Subcutaneous abdominal adipose tissue (tissue), 5 donors: ENCODE data around the gene BCL11A.

Source experiments
- H3K27ac ChIP-seq: one replicate; pipeline ENCODE4 v1.7.0; 2013; ENCODE audit warnings: low read depth, mild to moderate bottlenecking, inconsistent platforms, low read length, moderate library complexity
- H3K27me3 ChIP-seq, 5 donors: one replicate each; pipeline ENCODE4 v1.7.0; 2013; ENCODE audit warnings: low read length in 5 of 5, inconsistent platforms in 1 of 5; ENCODE audit not compliant: control insufficient read depth in 5 of 5, insufficient read depth in 4 of 5
- H3K36me3 ChIP-seq, 5 donors: one replicate each; pipeline ENCODE4 v1.7.0; 2013; ENCODE audit warnings: low read length in 5 of 5; ENCODE audit not compliant: control insufficient read depth in 5 of 5, insufficient read depth in 5 of 5
- H3K4me1 ChIP-seq, 5 donors: one replicate each; pipeline ENCODE4 v1.7.0; 2013; ENCODE audit warnings: low read length in 5 of 5, mild to moderate bottlenecking in 3 of 5, moderate library complexity in 1 of 5; ENCODE audit not compliant: control insufficient read depth in 5 of 5, insufficient read depth in 5 of 5
- H3K4me3 ChIP-seq, 5 donors: one replicate each; pipeline ENCODE4 v1.7.0; 2013; ENCODE audit warnings: low read length in 5 of 5, low read depth in 1 of 5
- H3K9ac ChIP-seq, 5 donors: one replicate each; pipeline ENCODE4 v1.7.0; 2013; ENCODE audit warnings: low read length in 5 of 5, mild to moderate bottlenecking in 4 of 5, moderate library complexity in 3 of 5
- H3K9me3 ChIP-seq, 5 donors: one replicate each; pipeline ENCODE4 v1.7.0; 2013; ENCODE audit warnings: low read length in 5 of 5; ENCODE audit not compliant: control insufficient read depth in 5 of 5
- donor health status: healthy.
- donor health status: healthy.
- donor health status: healthy.
- donor health status: healthy.
- donor health status: healthy.

The BCL11A gene

DNA sequence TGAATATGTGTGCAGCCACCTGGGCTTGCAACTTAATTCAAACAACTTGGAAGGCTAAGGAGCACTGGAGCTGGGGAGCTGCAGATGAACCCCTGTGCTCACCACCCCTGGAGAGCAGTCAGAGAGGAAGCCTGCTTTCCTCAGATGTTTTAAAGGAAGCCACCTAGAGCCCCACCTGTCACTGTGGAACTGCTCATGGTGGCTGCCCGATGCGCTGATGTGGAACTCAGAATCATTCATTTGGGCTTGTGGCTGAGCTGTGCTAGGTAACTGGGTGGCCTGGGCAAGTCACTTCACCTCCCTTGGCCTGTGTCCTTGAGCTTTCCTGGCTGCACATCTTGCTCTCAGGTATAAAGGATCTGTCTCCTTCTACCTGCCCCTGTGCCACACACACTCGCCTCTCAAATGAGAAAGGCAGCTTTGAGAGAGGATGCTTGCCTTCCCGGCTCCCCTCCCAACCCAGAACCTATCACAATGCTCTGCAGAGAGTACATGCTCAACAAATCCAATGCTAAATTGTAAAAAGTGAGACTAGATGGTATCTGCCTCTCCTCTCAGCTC, 41.3 kb downstream of the BCL11A start:
- Histone ChIP-seq H3K27me3 (peaks cover 8 to 16% (median 10%) of the 10 kb centered on the region in 5 donors), H3K27ac (no peak overlapping the region), H3K4me1 (peaks cover 0 to 7% (median 4%) of the 10 kb centered on the region in 5 donors), H3K36me3 (no peaks in the 10 kb centered on the region), H3K4me3 (no peak overlapping the region), H3K9me3 (no peaks in the 10 kb centered on the region), H3K9ac (no peak overlapping the region)

DNA sequence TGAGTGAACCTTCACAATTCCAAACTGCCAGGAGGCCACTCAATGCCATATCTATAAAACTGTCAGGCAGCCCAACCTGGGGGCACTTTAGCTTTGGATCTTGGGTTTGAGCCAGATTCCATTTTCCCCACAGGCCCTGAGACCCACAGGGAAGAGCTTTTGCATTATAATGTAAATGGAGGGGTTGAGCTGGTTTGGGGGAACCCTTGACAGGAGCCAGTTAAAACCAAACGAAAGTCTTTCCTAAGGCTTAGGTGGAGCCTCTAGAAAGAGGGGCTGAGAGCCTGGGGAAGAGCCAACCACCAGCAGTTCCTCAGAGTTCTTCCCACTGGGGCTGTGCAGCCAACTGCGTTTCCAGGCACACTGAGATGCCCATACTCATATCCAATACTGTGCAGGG, 42.7 kb downstream of the BCL11A start:
- Histone ChIP-seq H3K4me3 (no peak overlapping the region), H3K27me3 (peaks cover 8 to 16% (median 14%) of the 10 kb centered on the region in 5 donors), H3K27ac (no peak overlapping the region), H3K9me3 (no peaks in the 10 kb centered on the region), H3K36me3 (no peaks in the 10 kb centered on the region), H3K4me1 (no peaks in the 10 kb centered on the region), H3K9ac (no peak overlapping the region)

GRCh38 chr2:60509066-60509465, 44.4 kb downstream of the BCL11A start:
- Histone ChIP-seq H3K36me3 (no peaks in the 10 kb centered on the region), H3K9ac (no peak overlapping the region), H3K4me1 (no peaks in the 10 kb centered on the region), H3K4me3 (no peak overlapping the region), H3K9me3 (no peaks in the 10 kb centered on the region), H3K27ac (no peak overlapping the region), H3K27me3 (peaks cover 8 to 15% (median 14%) of the 10 kb centered on the region in 5 donors)

GRCh38 chr2:60508339-60508917, 45.0 kb downstream of the BCL11A start:
- Histone ChIP-seq H3K36me3 (no peaks in the 10 kb centered on the region), H3K4me1 (no peaks in the 10 kb centered on the region), H3K9ac (no peak overlapping the region), H3K27ac (no peak overlapping the region), H3K9me3 (no peaks in the 10 kb centered on the region), H3K4me3 (no peak overlapping the region), H3K27me3 (peaks cover 6 to 12% (median 10%) of the 10 kb centered on the region in 5 donors)

GRCh38 chr2:60507211-60507965, 46.1 kb downstream of the BCL11A start:
- peaks cover 3 to 10% (median 10%) of the 10 kb centered on the region in 5 donors for H3K27me3 ChIP-seq
- H3K4me1 ChIP-seq, result no peaks in the 10 kb centered on the region
- no peak overlapping the region for H3K9ac ChIP-seq
- H3K27ac ChIP-seq, result no peak overlapping the region
- H3K4me3 ChIP-seq, result no peak overlapping the region
- no peaks in the 10 kb centered on the region for H3K36me3 ChIP-seq
- no peaks in the 10 kb centered on the region for H3K9me3 ChIP-seq

DNA sequence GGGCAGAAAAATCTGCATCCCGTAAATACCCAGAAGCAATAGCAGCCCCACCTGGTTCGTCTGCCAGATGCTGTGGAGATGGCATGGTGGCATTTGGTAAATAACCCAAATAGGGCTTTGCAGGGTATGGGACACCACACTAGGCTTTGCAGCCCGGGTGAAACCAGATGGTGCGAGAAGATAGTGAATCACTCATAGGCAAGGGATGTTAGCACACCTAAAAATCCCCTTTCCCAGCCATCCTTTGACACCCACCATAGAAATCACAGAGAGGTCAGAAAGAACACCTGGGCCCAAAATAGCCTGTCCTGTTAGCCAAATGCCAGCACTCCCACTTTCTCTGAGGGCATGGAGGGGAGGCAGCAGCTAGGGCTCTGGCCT, 47.6 kb downstream of the BCL11A start:
- H3K9me3 ChIP-seq, result no peaks in the 10 kb centered on the region
- H3K9ac ChIP-seq, result no peak overlapping the region
- H3K27ac ChIP-seq, result no peak overlapping the region
- no peak overlapping the region for H3K4me3 ChIP-seq
- no peaks in the 10 kb centered on the region for H3K4me1 ChIP-seq
- H3K27me3 ChIP-seq, result peaks cover 3 to 10% (median 5%) of the 10 kb centered on the region in 5 donors
- no peaks in the 10 kb centered on the region for H3K36me3 ChIP-seq

GRCh38 chr2:60505240-60505879, 48.1 kb downstream of the BCL11A start:
- H3K27me3 ChIP-seq, result peaks cover 3 to 10% (median 5%) of the 10 kb centered on the region in 5 donors
- H3K27ac ChIP-seq, result no peak overlapping the region
- no peaks in the 10 kb centered on the region for H3K4me1 ChIP-seq
- no peaks in the 10 kb centered on the region for H3K9me3 ChIP-seq
- no peak overlapping the region for H3K9ac ChIP-seq
- no peaks in the 10 kb centered on the region for H3K36me3 ChIP-seq
- H3K4me3 ChIP-seq, result no peak overlapping the region

- Histone ChIP-seq H3K36me3 (no peaks in the 10 kb centered on the region), H3K27ac (no peak overlapping the region), H3K4me1 (no peaks in the 10 kb centered on the region), H3K4me3 (no peak overlapping the region), H3K27me3 (peaks cover 4 to 8% (median 6%) of the 10 kb centered on the region in 5 donors), H3K9ac (no peak overlapping the region), H3K9me3 (no peaks in the 10 kb centered on the region)
Observed at GRCh38 chr2:60504049-60504448, 49.4 kb downstream of the BCL11A start.

DNA sequence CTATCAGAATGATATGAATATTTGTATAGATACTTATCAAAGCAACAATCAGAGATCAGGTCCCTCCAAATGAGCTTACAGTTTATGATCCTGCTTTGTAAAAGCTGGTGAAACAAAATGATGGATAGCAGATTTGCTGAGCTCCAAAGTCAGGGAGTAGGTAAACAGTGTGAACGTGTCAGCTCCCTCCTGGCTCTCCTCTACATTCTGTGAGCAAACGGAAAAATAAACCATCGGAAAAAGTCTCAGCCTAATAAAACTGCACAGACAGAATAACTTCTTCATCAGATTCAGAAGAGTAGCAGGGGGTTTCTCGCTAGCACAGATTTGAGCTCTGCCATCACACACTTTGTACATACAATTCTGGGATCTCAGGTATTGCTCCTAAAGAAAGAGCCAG, 51.3 kb downstream of the BCL11A start:
- Histone ChIP-seq H3K27ac (no peak overlapping the region), H3K27me3 (peaks cover 4 to 7% (median 5%) of the 10 kb centered on the region in 5 donors), H3K9me3 (no peaks in the 10 kb centered on the region), H3K9ac (no peak overlapping the region), H3K36me3 (no peaks in the 10 kb centered on the region), H3K4me1 (no peaks in the 10 kb centered on the region), H3K4me3 (no peak overlapping the region)

GRCh38 chr2:60500861-60501260, 52.6 kb downstream of the BCL11A start:
- Histone ChIP-seq H3K9me3 (no peaks in the 10 kb centered on the region), H3K27ac (no peak overlapping the region)

More at GRCh38 chr2:60500861-60501260, 52.6 kb downstream of the BCL11A start:
- Histone ChIP-seq H3K36me3 (no peaks in the 10 kb centered on the region), H3K9ac (no peak overlapping the region), H3K4me3 (no peak overlapping the region), H3K27me3 (peaks cover 0 to 7% (median 5%) of the 10 kb centered on the region in 5 donors), H3K4me1 (no peaks in the 10 kb centered on the region)
